Activated CD4-positive, alpha-beta T cell treated with anti-CD3 and anti-CD28 coated beads, Interleukin-10, Interleukin-2, amounts not matched to agents 100 ng/mL and 50 ng/mL, durations not matched to agents 16 hours and 8 hours (primary cell): ENCODE results near the gene TCEA3.

ENCODE experiments used
- DNase-seq: peaks from one replicate; pipeline ENCODE4 v3.0.0-alpha.2; 2020

TCEA3 gene

DNA sequence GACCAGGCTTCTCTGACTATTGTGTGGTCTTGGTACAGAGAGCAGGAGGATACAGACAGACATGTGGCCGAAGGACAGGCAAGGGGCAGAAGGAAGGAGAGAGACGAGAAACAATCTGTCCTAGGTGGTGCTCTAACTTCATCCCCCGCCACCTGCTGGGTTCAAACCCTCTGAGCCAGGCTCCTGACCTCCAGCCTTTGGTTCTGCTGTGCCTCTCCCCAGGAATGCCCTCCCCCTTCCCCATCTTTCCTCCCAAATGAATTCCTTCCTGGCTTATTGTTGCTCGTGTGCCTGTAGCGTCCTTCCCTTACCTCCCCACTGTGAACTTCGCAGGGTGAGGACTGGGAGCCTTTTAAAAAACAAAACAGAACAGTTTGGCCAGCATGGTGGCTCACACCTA lies 5.4 kb downstream of the TCEA3 start:
- no peak for DNase-seq

DNA sequence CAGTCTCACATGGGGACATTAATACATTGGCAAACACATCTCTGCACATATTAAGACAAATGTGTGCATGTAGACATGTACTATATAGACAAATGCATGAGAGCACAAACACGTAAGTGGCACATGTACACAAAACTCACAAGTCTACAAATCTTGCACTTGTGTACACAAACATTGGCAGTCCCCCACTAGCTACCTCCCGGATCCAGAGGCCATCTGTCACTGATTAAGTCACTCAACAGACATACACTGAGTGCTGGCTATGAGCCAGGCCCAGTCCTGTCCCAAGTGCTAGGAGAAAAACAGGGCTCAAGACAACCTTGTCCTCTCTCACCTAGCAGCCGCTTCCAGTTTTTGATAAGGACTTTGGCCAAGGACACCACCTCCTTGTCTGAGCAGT lies 7.0 kb downstream of the TCEA3 start:
- no peak for DNase-seq

- DNase-seq: no peak
Observed at GRCh38 chr1:23416964-23417363, 7.6 kb downstream of the TCEA3 start.

GRCh38 chr1:23408797-23409290 lies 15.7 kb downstream of the TCEA3 start:
- no peak for DNase-seq

- DNase-seq: no peak
Observed at GRCh38 chr1:23407016-23407630, 17.4 kb downstream of the TCEA3 start.

DNA sequence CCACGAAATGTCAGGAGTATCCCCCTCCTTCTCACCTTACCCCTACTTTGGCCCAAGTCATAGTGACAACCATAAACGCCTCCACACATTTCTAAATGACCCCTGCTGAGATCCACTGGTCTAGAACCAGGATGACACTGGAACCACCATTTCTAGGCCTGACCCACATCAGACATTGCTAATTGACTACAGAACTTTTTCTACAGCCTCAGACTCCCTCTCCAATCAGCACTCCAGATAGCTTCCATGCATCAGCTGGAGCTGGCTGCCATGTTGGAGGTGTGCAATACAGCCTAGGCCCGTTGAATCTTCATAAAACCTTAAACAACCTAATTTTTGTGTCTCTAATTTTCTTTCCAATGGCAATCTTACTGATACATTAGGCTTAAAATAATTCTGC lies 18.6 kb downstream of the TCEA3 start:
- no peak for DNase-seq

DNA sequence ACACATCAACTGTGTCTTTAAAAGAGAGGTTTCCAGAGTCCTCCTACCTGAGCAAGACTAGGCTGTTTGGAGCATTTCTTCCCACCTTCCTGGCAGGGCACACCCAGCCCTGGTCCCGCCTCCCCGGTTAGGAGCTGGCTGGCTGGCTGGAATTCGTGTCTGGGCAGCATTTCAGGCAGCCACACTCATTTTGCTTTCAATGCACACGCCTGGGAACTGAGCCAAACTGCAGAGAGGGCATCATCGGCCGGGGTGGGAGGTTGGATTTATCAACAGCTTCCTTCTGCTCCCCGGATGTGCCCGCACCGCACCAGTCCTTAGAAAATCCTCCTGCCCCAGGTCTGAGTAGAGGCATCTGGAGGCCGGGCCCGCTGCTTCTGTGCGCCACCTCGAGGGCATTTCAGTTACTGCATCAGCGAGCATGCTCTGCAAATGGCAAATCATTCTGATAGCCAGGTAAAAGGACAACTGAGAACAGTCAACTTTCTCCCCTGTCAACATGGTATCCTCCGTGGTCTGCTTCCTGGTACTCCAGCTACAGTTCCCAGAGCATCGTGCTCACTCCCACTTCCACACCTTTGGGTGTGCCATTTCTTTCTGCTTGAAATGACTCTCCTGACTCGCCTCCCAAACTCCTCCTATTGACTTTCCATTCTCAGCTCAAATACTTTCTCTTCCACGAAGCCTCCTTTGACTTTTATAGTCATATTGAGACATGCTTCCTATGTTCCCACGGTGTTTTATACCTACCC lies 20.6 kb downstream of the TCEA3 start:
- peak; percentile 88 for DNase-seq

DNA sequence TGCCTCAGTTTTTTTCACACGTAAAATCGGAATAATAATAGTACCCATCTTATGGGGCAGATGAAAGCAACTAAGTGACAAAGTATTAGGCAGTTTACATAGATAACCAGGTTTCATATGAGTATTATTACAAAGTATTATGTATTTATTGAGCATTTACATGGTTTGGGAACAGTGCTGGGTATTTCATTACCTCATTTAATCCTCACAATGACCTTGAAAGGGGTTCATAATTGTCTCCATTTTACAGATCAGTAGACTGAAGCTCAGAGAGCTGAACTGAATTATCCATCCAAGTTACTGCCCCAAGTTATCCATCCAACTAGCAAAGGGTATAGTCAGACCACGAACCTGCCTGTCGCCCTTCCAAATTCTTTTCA lies 21.2 kb downstream of the TCEA3 start:
- DNase-seq: no peak

- DNase-seq: peak; percentile 24
Observed at GRCh38 chr1:23403038-23403336, 21.6 kb downstream of the TCEA3 start.

DNA sequence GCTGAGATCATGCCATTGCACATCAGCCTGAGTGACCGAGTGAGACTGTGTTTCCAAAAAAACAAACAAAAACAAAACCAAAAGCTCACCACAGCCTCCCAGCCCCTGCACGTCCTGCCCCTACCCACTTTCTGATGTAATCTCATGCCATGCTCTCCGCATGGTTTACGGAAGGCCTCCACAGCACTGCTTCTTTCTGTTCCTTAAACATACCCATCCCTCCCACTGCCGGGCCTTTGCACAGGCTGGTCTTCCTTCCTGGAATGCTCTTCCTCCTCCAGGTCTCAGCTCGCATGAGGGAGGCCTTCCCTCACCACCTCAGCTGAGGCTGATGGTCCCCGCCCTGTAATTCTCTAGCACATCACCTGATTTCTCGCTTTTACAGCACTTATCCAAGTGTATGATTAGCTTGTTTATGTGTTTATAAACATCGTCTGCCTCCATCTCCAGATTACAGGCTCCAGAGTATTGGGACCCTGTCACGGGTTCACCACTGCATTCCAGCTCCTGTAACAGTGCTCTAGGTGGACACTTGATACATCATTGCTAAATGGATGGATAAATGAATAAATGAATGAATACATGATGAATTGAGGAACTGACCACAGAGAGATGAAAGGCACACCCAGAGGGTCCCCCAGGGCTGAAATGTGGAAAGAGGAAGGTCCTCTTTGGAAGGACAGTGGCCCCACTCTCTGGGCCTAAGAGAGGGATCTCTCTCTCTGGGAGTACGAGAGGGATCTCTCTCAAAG lies 22.1 kb downstream of the TCEA3 start:
- no peak for DNase-seq

DNA sequence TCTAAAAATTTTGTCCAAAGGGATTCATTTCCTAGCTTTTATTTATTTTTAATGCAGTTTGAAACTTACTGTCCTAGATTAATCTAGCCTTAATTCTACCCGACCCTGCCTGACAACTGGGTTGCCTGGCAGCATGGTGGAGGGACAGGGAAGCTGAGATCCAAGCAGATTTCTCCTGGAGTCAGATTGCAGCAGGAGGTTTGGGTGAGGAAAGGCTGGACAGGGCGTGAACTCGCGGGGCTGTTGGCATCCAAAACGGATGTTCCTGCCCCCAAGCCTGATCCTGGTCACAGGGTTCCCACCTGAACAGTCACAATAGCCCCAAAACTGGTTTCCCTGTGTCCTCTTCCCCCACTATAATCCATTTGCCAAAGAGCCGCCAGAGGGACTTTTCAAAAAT lies 23.2 kb downstream of the TCEA3 start:
- DNase-seq: no peak

DNA sequence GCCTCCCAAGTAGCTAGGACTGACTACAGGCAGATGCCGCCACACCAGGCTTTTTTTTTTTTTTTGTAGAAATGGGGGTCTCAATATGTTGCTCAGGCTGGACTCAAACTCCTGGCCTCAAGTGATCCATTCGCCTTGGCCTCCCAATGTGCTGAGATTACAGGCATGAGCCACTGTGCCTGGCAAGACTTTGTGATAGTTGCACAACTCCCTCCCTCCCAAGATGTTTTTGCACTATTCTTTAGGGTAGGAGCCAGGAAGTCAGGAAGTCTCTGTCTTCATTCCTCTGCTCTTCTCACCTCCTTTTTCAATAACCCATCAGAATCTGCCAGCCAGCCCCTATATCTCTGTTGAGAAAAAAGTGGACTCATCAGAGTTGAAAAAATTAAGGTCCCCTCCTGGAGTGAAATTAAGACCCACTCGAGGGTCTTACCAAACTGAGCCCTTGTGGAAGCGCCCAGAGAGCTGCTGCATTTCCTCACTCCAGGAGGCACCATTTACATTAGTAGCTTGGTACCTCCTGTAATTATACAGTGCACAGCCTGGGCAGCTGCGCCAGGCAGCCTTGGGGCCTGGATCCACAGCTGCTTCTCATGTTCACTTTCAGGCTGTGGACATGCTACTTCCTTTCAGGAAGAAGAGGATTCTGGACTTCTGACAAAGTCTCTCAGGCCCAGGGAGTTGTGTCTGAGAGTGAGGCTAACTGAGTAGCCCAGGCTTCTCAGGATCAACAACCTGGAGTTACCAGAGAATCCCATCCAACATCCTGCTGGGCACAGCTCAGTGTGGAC lies 24.0 kb downstream of the TCEA3 start:
- DNase-seq: no peak

DNA sequence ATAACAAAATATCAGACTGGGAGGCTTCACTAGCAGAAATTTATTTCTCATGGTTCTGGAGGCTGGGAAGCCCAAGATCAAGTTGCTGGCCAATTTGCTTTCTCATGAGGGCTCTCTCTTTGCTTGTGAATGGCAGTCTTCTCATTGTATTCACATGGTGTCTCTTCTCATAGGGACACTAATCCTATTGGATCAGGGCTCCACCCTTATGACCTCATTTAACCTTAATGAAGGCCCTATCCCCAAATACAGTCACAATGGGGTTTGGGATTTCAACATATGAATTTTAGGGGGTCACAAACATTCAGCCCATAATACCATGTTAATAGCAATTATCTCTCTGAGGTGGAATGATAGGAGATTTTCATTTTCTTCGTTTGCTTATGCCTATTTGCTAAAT lies 25.3 kb downstream of the TCEA3 start:
- DNase-seq: no peak

DNA sequence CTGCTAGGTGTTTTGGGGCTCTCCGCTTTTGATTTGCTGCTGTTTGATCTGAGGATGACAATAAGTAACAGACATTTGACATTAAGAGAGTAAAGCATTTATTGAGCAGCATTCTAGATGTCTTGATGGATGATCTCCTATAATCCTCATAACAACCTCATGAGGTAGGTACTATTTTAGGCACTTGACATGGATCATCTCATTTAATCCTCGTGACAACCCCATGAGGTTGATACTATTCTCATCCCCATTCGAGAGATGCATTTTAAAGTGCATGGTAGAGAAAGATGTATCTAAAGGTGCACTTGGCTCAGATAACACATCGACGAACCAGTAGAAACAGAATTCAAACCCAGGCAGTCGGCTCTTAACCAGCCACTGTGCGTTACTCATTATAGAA lies 26.6 kb downstream of the TCEA3 start:
- no peak for DNase-seq

GRCh38 chr1:23396380-23396779 lies 28.2 kb downstream of the TCEA3 start:
- DNase-seq: no peak

DNA sequence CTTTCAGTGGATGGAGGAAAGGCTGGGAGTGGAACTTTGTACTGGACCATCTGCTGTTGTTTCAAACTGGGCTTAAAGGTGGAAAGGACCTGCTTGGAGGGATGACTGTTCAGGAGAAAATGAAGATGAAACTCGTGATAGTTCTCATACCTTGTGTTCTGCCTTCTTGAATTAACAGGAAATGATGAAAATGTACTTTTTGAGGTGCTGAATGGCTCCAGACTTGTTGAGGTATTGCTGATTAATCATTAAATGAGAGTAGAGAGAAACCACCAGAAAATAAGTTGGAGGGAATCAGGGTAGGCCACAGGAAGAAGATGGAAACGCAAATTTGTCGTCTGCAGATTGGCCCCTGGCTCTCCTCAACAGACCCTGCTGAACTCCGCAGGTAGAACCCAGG lies 28.7 kb downstream of the TCEA3 start:
- no peak for DNase-seq

GRCh38 chr1:23395154-23395724 lies 29.3 kb downstream of the TCEA3 start:
- DNase-seq: no peak

DNA sequence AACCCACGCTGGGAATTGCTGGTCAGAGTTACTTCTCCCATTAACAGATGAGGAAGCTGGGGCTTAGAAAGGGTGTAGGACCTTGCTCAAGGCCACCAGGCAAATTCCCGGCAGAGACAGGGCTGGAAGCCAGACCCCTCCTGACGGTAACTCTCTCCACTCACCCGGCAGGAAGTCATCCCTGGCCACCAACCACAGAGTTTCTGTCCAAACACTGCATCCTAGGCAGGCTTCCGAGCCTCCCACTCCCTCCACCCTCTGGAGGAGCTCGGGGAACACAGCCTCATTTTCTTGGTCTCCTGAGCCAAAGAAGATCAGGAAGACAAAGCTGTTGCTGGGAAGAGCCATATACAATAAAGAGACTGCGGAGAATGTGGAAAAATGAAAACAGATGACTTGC lies 29.9 kb downstream of the TCEA3 start:
- no peak for DNase-seq

GRCh38 chr1:23394181-23394580 lies 30.4 kb downstream of the TCEA3 start:
- DNase-seq: no peak

DNA sequence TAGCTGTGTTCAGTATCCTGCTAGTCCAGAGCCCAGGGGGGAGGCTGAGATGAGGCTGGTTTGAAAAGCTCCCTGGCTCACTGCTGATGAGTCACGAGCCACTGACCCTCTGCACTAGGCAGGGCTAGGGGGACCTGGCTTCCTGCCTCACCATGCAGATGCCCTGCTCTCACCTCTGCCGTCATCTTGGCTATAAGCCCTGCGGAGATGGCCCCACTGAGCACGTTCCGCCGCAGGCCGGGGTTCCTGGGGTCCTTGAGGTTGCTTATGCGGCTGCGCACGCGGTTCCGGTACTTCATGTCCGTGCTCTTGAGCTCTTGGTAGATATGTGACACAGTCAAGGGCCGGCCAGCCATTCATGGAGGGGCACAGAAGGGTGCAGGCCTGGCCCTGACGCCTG lies 30.8 kb downstream of the TCEA3 start:
- no peak for DNase-seq

DNA sequence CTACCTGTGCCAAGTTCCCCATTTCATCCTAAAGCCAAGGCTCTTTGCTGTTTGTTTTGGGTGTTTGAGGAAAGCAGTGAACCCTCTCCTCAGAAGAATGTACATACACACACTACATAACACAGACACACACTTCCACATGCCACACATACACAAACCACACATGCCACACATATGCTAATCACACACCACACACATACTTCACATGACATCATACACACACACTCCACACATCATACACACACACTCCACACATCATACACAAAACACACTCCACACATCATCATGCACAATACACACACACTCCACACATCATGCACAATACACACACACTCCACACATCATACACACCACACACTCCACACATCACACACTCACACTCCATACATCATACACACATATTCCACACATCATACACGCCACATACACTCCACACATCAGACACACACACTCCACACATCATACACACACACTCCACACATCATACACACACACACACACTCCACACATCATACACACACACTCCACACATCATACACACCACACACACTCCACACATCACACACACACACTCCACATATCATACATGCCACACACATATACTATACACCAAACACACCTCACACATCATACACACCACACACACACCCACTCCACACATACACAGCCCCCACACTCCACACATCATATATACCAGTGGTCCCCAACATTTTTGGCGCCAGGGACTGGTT lies 32.3 kb downstream of the TCEA3 start:
- no peak for DNase-seq

GRCh38 chr1:23389837-23390321 lies 34.7 kb downstream of the TCEA3 start:
- no peak for DNase-seq
